22Rv1 (cell line): ENCODE results near the gene HERPUD1.

Source experiments
- ZFX ChIP-seq: fragments of 450-650 bp; IDR thresholded peaks from 2 replicates; pipeline ENCODE4 v1.6.1; 2017; ENCODE audit warnings: antibody characterized with exemption, borderline replicate concordance
- TF ChIP-seq, protein P1 (sequence below): fragments of 450-650 bp; IDR thresholded peaks from 2 replicates; pipeline ENCODE4 v1.5.1; 2017; ENCODE audit warnings: mild to moderate bottlenecking

GRCh38 chr16:56987692-56988091 is 55.8 kb downstream of the HERPUD1 start:
- TF ChIP-seq, protein P1, sequence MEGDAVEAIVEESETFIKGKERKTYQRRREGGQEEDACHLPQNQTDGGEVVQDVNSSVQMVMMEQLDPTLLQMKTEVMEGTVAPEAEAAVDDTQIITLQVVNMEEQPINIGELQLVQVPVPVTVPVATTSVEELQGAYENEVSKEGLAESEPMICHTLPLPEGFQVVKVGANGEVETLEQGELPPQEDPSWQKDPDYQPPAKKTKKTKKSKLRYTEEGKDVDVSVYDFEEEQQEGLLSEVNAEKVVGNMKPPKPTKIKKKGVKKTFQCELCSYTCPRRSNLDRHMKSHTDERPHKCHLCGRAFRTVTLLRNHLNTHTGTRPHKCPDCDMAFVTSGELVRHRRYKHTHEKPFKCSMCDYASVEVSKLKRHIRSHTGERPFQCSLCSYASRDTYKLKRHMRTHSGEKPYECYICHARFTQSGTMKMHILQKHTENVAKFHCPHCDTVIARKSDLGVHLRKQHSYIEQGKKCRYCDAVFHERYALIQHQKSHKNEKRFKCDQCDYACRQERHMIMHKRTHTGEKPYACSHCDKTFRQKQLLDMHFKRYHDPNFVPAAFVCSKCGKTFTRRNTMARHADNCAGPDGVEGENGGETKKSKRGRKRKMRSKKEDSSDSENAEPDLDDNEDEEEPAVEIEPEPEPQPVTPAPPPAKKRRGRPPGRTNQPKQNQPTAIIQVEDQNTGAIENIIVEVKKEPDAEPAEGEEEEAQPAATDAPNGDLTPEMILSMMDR: no peak
- TF ChIP-seq ZFX: no peak
